ENCODE data around the gene PLIN5.
A peak's percentile ranks its signal among the peaks of the same experiment; 100 is the strongest.

PLIN5 gene

DNA sequence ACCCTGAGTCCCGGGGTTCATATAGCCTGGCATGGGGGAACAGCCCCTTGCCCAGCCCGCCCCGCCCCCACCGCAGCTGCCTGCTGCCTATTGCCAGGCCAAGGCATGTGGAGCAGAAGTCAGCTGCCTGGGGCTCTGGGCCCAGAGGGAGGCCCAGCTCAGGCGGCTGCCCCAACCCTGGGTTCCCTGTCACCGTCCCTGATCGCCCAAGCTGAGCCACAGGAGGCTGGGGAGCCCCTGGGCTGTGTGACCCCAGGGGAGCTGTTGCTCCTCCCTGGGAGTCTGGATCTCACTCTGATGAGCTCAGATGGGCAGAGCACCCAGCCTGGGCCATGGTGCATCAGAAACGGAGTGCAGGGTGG lies 18.1 kb downstream of the PLIN5 start:
- DNase-seq (ENCODE audit: low read depth): peak; percentile 14
- no peak for TF ChIP-seq MYC (IDR thresholded peaks at IDR 0.05; ENCODE audit: low read depth, low read length)
- TF ChIP-seq, protein P1, sequence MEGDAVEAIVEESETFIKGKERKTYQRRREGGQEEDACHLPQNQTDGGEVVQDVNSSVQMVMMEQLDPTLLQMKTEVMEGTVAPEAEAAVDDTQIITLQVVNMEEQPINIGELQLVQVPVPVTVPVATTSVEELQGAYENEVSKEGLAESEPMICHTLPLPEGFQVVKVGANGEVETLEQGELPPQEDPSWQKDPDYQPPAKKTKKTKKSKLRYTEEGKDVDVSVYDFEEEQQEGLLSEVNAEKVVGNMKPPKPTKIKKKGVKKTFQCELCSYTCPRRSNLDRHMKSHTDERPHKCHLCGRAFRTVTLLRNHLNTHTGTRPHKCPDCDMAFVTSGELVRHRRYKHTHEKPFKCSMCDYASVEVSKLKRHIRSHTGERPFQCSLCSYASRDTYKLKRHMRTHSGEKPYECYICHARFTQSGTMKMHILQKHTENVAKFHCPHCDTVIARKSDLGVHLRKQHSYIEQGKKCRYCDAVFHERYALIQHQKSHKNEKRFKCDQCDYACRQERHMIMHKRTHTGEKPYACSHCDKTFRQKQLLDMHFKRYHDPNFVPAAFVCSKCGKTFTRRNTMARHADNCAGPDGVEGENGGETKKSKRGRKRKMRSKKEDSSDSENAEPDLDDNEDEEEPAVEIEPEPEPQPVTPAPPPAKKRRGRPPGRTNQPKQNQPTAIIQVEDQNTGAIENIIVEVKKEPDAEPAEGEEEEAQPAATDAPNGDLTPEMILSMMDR (IDR thresholded peaks at IDR 0.05; ENCODE audit: low read depth, low read length): no peak
- TF ChIP-seq POLR2A (IDR thresholded peaks at IDR 0.05; ENCODE audit: extremely low read depth, insufficient read length): no peak
- TF ChIP-seq, protein P2, sequence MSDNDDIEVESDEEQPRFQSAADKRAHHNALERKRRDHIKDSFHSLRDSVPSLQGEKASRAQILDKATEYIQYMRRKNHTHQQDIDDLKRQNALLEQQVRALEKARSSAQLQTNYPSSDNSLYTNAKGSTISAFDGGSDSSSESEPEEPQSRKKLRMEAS (IDR thresholded peaks at IDR 0.05; ENCODE audit: low read depth, low read length): no peak
- H3K4me3 ChIP-seq (ENCODE audit: low read depth, low read length): no peak overlapping the region

DNA sequence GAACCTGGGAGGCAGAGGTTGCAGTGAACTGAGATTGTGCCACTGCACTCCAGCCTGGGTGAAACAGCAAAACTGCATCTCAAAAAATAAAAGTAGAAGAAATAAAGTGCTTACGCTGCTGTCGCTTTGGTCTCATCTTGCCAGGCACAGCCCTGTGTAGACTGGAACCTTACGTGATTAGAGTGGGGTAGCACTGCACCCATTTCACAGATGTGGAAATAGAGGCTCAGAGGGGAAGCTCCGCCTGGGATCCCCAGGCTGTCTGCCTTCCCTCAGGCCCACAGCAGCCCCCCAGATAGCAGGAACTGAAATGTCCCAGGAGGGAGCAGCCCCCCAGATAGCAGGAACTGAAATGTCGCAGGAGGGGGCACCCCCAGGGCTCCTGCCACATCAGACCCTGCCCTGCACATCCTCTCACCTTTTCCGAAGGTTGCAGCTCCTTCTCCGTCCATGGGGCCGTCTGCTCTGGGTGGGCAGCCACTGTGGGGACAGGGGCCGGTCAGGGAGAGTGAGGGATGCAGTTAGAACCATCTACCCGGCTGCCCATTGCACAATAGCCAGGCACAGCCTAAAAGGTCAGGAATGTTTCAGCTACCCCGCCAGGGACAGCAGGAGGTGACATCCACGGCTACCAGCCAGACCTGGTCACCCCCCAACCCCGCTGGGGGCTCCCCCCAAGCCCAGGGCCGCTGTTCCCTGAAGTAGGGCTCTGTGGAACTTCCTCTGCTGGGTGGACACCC lies 18.7 kb downstream of the PLIN5 start:
- DNase-seq (ENCODE audit: low read depth): no peak
- no peak for TF ChIP-seq MYC (IDR thresholded peaks at IDR 0.05; ENCODE audit: low read depth, low read length)
- TF ChIP-seq, protein P1 (IDR thresholded peaks at IDR 0.05; ENCODE audit: low read depth, low read length): no peak
- TF ChIP-seq, protein P2 (IDR thresholded peaks at IDR 0.05; ENCODE audit: low read depth, low read length): no peak

DNA sequence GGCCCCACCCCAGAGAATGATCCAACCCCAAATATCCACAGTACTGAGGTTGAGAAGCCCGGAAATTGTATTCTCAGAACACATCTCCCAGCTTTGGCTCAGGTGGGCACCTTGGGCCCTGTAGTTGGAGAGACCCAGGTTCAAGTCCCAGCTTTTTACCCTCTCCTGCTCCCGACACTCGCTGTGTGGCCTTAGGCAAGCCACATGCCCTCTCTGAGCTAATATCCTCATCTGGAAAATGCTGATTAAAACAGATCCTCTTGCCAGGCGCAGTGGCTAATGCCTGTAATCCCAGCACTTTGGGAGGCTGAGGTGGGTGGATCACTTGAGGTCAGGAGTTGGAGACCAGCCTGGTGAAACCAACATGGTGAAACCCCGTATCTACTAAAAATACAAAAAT lies 19.3 kb downstream of the PLIN5 start:
- DNase-seq (ENCODE audit: low read depth): no peak
- H3K4me3 ChIP-seq (ENCODE audit: low read depth, low read length): no peak overlapping the region
- TF ChIP-seq, protein P1 (IDR thresholded peaks at IDR 0.05; ENCODE audit: low read depth, low read length): no peak
- TF ChIP-seq, protein P2 (IDR thresholded peaks at IDR 0.05; ENCODE audit: low read depth, low read length): no peak
- TF ChIP-seq MYC (IDR thresholded peaks at IDR 0.05; ENCODE audit: low read depth, low read length): no peak
- no peak for TF ChIP-seq POLR2A (IDR thresholded peaks at IDR 0.05; ENCODE audit: extremely low read depth, insufficient read length)

More for the DNA sequence above, 18.7 kb downstream of the PLIN5 start:
- no peak overlapping the region for H3K4me3 ChIP-seq (ENCODE audit: low read depth, low read length)

DNA sequence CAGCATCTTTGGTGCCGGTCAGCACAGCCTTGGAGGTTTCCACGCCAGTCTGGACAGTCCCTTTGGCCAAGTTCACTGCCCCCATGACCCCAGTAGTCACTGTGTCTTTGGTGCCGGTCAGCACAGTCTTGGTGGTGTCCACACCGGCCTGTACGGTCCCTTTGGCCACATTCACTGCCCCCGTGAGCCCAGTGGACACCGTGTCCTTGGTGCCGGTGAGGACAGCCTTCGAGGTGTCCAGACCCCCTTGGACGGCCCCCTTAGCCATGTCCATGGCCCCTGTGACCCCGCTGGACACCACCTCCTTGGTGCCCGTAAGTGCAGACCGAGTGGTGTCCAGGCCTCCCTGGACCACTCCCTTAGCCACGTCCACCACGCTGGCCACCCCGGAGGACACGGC lies 21.8 kb downstream of the PLIN5 start:
- DNase-seq (ENCODE audit: low read depth): no peak
- no peak for TF ChIP-seq MYC (IDR thresholded peaks at IDR 0.05; ENCODE audit: low read depth, low read length)
- TF ChIP-seq, protein P1 (IDR thresholded peaks at IDR 0.05; ENCODE audit: low read depth, low read length): no peak
- TF ChIP-seq POLR2A (IDR thresholded peaks at IDR 0.05; ENCODE audit: extremely low read depth, insufficient read length): no peak
- TF ChIP-seq, protein P2 (IDR thresholded peaks at IDR 0.05; ENCODE audit: low read depth, low read length): no peak
- no peak overlapping the region for H3K4me3 ChIP-seq (ENCODE audit: low read depth, low read length)

DNA sequence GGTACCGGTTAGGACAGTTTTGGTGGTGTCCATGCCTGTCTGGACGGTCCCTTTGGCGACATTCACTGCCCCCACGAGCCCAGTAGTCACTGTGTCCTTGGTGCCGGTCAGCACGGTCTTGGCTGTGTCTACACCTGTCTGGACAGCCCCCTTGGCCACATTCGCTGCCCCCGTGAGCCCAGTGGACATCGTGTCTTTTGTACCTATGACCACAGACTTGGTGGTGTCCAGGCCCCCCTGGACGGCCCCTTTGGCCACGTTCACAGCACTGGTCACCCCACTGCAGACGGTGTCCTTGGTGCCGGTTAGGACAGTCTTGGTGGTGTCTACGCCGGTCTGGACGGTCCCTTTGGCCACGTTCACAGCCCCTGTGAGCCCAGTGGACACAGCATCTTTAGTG lies 23.0 kb downstream of the PLIN5 start:
- H3K4me3 ChIP-seq (ENCODE audit: low read depth, low read length): no peak overlapping the region
- no peak for DNase-seq (ENCODE audit: low read depth)
- TF ChIP-seq MYC (IDR thresholded peaks at IDR 0.05; ENCODE audit: low read depth, low read length): no peak

DNA sequence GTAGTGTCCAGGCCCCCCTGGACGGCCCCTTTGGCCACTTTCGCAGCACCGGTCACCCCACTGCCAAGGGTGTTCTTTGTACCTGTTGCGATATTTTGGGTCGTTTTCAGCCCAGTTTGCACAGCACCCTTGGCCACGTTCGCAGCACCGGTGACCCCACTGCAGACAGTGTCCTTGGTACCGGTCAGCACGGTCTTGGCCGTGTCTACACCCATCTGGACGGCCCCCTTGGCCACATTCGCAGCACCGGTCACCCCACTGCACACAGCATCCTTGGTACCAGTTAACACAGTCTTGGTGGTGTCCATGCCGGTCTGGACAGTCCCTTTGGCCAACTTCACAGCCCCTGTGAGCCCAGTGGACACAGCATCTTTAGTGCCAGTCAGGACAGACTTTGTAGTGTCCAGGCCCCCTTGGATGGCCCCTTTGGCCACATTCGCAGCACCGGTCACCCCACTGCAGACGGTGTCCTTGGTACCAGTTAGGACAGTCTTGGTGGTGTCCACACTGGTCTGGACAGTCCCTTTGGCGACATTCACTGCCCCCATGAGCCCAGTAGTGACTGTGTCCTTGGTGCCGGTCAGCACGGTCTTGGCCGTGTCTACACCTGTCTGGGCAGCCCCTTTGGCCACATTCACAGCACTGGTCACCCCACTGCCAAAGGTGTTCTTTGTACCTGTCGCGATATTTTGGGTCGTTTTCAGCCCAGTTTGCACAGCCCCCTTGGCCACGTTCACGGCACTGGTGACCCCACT lies 23.5 kb downstream of the PLIN5 start:
- no peak overlapping the region for H3K4me3 ChIP-seq (ENCODE audit: low read depth, low read length)
- TF ChIP-seq MYC (IDR thresholded peaks at IDR 0.05; ENCODE audit: low read depth, low read length) (no peak), POLR2A (IDR thresholded peaks at IDR 0.05; ENCODE audit: extremely low read depth, insufficient read length) (no peak)
- TF ChIP-seq, protein P2 (IDR thresholded peaks at IDR 0.05; ENCODE audit: low read depth, low read length): no peak
- TF ChIP-seq, protein P1 (IDR thresholded peaks at IDR 0.05; ENCODE audit: low read depth, low read length): no peak
- no peak for DNase-seq (ENCODE audit: low read depth)
